ENCODE measurements around the gene HAND2. TPM values are rescaled to one million over a fixed set of nuclear protein-coding genes. Genes with fewer than 3 reads are reported as not detected.

Gene HAND2
- total RNA-seq, 1 donor from 2014 or later, result not detected

DNA sequence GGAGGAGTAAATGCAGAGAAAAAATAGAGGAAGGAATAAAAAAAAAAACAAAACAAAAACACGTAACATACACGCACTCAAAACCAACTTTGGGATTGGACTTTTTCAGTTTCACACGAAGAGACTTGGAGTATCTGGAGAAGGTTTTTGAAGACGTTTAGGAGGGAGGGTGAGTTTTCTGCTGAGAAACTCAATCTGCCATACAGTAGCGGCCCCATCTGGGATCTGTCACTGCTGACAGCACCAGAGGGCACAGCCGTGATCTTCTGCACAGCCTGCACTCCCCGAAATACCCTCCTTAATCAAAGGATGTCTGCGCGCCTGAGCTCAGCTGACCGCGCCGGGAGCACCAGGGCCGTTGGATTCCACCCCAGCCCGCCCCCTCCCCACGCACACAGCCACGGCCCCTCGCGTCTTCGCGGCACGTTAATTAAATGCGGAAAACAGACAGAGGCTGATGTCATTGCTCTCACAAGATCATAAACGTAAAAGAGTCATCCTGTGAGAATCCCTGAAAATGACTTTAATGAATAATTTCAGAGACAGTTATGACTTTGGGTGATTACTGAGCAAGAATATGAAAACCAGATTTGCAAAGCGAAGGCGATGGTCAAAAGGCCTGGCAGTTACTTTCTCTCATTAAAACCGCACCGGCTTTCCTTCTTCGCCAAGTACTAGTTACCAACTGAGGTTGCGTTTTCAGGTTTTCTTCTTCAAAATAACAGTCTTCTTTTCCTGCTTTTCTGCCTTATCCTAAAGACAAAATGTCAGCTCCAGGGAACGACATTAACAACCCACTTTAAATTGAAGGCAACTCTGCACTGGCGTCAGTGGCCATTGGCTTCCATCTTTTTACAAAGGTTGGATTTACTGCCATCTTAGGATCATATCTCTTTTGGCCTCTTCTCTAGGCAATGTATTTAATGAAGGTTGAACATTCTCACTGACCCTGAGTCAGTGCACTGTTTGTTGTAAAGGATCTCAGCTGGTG, 10.6 kb downstream of the HAND2 start:
- DNase-seq, result no peak

DNA sequence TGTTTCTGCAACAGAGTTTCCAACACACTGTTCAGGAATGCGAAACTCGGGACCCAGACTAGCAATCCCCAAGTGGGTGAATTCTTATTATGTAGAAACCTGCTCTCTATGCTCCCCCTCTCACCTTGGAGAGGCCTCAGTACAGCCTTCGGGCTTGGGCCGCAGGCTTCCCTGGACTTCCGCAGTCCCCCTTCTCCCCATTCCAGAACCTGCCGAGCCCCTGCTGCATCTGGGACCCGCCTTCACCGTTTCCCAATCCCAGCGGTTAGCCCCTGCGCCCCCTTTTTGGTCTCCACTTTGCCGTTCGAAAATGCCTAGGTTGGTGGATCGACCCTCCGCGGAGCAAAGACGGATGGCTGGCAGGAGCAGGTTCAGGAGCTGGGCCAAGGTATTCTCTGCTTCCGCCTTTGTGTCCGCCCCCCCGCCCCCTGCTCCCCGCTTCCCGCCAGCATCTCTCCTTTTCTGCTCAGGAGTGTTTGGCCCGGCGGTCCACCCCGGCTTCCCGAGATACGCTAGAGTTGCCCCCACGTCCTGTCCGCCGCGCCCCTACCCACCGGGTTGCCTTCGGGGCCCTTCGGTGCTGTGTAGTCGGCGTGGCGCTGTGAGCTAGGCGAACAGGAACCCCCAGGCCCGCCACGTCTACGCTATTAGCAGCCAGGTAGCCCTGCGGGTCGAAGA, 11.5 kb downstream of the HAND2 start:
- no peak for DNase-seq

DNA sequence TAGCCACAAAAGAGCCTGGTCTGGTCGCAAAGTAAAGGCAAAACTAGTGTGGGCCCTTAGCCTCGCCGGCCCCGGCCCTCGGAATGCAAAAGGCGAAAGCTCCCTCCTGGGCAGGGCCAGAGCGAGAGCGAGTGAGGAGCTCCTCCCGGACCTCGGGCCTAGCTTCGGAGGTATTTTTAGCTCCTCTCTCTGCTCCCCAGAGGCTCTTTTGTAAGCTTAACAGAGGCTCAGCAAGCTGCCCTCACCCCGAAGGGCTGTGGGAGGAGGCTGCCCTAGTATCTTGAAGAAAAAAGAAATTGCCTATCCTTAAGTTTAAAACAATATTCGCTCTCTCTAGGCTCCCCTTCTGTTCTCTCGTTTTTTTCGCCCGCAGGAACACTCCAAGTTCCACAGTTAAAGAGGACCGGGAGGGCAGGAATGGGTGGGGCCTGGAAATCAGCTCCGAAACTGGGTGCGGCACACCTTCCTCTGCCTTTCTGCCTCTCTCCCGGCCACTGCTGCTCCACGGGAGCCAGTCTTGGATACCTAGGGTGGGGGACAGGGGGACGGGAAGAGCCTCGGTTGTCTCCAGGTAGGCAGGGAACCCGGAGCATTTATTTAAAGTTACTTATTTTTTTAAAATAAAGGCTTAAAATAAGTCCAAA, 12.1 kb downstream of the HAND2 start:
- DNase-seq, result no peak

DNA sequence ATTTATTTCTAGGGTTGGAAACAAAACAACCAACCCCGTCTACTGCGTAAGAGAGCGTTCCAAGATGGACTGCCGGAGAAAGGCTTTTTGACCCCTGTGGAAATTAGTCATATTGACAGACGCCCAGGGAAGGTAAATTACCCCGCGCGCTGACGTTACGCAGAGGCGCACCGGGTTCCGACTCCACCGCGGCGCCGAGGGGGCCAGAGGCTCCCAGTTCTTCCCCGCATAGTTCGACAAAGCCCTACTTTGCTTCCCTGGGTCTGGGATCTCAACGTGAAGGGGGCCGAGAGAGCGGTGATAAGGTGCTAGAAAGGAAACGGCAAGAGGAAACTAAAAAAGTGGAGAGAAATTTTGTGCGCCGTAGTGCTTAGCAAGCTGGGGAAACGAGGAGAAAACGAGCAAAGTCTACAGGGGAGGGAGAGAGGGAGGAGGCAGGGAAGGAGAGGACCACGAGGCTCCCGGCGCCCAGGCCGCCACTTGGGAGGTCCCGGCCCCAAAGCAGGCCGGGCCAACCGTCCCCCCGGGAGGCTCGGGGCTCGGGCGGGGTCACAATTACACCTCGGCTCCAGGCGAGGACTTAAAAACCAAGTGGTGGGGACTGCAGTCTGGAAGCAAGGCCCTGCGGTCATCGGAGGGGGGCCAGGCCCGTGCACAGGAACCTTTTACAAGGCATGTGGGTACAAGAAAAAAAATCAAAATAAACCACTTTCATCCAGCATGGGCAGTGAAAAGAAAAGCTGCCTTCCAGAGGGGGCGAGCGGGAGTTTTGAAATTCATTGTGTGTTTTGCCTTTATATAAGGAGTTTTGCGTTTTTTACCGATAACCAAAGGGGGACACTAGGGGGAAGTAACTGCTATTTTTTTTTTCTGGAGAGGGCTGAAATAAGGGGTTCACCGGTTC, 13.2 kb downstream of the HAND2 start:
- DNase-seq, result no peak

DNA sequence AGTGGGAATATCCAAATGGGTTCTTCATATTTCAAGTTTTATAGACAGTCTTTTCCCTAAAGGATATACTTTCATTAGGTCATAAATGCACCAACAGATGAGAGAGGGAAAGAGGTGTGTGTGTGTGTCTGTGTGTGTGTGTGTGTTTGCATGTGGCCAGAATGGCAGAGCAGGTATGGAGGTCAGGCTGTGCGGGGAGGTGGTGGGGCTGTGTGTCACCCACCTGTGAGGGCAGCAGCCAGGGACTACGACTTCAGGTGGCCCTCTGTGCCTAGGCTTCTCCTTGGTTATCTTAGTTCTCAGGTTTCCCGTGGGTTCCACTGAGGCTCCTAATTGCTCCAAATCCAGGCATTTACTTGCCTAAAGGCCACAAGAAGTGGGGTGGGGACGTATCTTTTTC, 14.6 kb downstream of the HAND2 start:
- DNase-seq, result no peak

DNA sequence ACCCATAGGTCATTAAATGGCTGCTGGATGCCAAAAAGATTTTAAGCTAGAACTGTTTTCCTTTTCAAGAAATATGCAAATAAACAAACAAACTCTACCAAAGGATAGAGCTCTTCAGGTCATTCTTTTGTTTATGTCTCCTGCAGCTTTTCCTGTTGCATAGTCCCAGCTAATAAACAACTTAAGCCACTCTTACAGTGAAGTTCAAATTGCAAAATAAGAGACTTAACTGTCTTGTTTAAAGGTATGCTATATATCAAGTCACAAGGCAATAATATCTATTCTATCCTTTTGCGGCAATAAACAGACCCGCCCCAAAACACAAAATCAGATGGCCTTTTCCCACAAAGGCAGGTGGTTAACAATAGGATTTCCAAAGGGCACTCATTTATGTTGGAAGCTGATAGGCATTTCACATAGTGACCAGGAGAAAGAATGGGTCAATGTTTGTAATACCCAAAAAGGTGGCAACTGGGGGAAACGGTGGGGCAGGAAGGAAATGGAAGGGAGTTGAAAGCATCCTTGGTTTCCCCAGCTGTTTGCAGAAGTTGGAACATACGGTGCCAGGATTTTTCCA, 15.3 kb downstream of the HAND2 start:
- DNase-seq, result no peak

DNA sequence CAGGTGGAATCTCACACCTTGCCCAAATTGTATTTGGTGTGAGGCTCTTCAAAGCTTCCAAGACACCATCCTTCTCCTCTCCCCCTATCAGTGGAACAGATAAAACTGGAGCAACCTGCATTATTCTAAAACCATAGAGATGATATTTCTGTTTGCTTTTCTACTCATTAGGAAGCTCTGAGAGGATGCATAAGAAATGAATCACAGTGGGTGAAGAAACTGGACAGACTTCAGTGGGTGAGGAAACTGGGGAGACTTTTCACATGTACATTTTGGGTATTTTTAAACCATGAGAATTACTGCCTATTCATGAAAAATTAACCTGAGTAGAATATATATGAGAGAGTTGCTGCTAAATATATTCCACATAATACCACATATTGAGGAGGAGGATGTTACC, 16.4 kb downstream of the HAND2 start:
- DNase-seq, result no peak

DNA sequence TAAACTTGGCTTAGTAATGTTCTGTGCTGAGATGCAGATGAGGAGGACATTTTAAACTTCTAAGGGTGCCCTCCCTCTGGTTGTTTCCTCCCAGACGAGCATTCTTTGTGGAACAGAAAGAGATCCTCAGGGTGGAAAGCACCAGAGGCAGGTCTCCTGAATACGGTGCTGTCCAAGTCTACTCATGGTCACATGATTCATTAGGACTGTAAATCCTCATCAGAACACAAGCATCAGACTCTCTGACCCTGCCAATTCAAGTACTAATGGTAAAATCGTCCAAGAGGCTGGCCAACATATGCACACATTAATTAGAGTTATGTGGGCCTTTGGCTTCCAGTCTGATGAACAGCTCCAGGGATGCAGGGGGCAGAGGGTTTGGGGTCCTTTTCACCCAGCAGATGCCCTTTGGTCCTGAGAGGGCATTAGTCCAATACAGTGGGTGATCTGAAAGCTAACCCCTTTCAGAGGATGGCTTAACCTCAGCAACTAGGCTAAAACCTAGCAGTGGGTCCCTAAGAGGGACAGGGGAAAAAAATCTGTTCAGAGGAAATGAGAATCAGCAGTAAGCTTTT, 18.2 kb downstream of the HAND2 start:
- DNase-seq, result no peak

DNA sequence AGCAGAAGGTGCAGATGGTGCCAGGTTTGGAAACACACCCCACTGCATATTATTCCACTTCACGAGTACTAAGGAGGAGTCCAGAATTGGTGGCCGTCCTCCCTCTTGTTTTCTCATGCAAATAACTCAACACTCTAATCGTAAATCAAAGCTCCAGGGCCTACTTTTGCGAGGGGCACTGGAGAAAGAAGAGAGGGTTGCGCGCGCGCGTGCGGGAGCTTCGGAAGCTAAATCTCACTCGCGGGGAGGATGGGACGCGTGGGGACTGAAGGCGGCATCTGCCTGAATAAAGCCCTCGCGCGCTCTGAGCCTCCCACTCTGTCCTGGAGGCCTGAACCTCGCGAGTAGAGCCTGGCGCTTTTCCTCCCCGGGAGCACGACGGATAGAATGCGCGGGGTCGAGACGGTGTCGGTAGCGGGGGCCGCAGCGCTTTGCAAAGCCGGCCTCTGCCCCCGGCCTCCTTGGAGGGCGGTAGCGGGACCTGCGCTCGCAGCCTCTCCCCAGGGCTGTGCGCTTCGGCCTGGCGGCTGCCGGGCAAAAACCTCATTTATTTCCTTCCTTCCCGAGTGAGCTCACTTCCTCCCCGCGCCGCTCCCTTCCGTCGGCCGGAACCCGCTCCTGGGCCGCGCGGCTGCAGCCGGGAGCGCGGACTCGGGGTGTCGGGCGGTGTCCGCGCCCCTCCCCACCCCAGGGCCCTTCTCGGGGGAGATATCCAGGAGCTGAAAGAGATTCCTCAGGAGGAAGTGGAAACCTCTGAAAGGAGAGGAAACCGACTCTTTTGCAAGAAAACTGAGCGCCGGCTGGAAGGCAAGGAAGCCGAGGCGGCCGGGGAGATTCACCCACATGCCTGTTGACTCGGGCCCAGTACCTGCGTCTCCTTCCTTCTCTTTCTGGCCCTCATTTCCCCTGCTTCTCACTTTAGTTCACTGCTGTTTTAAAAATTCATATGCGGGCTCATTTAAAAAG, 20.7 kb downstream of the HAND2 start:
- DNase-seq, result no peak

DNA sequence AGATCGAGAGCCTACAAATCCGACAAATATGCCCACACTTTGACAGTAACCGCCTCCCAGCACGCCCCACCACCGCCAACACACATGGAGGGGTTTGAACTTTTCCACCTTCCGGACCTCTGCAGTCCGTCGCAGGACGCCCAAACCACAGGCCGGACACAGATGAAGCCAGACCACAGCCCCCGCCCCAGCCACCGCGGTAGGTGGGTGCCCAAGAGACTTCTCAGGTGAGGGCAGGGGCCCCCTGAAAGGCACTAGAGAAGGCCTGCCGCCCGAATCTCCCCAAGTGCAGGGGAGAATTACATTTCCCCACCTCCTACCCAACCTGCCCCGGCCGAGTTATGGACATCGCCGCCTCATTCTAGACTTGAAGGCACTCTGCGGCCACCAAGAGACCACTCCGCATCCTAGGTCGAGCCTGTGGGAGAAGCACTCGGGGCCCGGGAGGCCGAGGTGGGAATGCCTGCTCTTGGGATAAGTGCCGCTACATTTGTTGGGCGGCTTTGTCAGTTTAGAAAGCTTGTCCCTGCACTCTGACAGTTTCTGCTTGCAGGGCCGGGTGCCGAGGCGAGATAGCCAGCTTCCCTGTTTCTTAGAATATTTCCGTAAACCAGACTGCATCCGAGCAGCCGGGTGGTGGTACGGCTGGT, 21.5 kb downstream of the HAND2 start:
- DNase-seq, result no peak

DNA sequence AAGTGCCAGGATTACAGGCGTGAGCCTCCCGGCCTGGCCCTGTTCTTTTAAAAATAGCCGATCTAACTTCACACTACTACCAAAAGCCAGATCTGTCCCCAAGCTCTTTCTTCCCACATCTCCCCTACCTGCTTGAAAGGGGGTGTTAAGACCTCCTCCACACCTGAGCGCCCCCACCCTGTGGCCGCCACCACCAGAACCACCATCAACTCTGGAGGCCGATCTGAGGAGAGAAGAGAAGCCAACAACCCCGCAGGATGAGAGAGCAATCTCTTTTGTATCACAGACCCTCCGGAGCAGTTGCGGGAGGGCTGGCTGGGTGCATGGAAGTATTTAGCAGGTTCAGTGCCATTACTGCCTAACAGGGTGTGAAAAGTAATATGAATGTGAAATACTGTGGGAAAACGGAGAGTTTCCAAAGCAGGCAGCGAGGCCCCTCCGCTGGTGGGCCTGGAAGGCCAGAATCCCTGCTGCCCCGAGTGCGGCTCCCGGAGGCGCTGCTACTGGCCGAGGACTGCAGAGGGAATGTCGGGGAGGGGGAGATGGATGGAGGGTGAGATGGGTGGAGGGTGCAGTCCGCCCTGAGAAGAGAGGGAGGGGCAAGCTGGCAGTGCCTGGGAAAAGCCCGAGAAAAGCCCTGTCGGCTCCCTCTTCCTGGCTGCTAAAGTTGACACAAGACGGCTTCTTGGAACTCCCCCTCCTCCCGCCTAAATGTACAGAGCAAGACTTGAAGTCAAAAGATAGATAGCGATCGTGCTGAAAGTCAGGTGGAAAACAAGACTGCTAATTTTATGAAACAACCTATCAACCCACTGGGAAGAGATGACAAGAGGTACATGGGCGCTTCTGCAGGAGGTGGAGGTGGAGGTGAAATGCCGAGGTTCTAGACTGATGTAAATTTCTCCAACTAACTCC, 22.3 kb downstream of the HAND2 start:
- no peak for DNase-seq

DNA sequence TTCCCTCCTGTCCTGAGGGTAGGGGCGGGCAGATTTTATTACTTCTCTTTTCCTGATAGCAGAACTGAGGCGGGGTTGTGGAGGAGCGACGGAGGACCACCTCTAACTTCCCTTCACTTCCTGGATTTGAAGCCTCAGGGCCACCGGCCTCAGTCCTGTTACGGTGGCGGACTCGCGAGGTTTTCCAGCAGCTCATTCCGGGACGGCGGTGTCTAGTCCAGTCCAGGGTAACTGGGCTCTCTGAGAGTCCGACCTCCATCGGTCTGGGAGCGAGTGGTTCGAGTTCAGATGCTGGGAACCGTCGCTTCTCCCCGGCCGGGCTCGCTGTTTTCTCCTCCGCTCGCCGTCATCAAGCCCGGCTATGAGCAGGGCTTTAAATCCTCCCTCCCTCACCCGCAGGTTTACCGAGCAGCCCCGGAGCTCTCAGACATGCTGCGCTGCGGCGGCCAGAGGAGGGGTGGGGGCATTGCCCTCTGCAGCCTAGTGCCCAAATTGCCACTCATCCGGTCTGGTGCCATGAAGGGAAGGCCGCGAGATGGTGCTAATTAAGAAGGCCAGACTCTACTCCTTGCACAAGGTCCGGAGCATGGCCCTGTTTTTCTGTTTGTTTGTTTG, 23.3 kb downstream of the HAND2 start:
- DNase-seq, result no peak

DNA sequence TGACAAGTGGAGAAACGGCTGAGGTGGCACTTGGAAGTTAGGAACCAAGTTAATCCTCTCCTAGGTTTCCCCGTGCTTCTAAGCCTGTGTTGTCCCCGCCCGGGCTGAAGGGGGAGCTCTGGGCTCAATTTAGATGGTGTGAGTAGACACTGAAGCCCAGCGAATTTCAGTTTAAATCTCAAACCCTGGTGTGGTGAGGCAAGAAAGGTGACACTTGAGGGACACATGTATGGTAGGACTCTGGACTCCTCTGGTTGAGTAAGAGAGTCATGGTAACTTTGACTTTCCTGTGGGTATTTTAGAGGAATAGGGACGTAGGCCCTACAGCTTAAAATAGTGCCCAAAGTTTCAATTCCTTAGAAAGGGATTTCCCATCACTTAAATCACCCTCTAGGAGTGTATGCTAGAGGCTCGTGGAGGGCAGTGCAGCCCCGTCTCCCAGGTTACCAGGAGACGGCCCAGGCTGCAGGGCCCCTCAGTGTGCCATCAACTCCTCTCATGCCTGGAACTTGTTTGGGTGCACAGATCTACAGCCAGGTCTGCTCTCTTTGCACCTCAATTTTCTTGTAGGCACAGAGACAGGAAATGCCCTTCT, 24.0 kb downstream of the HAND2 start:
- no peak for DNase-seq

DNA sequence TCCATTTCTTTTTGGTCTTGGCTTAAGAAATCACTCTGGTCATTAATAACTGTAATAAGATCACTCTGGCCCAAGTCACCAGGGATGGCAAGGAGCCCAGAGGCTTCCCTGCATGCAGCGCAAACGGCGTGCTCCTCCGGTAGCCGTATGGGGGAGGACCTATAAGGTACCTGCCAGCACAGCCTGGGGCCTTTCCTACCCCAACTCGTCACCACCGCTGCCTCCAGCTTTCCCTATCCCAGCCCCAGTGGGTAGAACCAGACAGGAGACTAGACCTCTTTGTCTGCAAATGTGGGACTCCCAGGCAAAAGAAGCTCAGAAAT, 25.9 kb downstream of the HAND2 start:
- DNase-seq, result no peak

DNA sequence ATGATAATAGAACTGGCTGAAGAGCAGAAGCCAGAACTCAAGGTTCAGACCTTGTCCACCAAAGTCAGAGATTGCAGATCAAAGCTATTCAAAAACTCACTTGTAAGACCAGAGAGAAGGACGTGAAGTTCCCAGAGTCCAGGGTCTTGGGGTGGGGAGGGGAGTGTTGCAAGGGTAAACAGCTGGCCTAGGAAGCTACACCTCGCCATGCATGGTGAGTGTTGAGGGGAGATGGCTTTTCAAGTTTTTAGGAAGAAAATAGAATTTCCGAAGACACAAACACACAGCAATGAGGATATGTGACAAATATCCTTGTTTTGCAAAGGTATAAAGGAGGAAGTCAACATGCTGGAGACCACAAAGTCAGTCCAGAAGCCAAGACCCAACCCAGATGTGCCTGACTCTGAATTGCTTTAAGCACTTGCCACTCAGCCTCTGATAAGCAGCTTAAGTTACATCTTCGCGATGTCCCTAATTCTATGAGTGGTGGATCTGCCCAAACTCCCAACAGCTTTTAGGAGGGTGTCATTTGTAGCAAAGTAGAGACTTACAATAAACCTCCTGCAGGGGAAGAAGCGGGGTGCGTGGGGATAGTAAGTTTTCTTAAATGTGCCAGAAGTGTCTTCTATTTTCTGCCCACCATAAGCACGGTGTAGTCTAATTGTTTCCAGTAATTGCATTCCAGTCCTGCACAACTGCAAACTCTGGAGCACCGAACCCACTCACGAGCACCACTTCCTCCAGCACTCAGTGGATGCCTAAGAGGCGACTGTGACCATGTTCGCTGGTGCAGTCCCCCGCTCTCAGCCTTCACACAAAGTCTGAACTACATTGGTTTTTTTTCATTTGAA, 26.5 kb downstream of the HAND2 start:
- no peak for DNase-seq

DNA sequence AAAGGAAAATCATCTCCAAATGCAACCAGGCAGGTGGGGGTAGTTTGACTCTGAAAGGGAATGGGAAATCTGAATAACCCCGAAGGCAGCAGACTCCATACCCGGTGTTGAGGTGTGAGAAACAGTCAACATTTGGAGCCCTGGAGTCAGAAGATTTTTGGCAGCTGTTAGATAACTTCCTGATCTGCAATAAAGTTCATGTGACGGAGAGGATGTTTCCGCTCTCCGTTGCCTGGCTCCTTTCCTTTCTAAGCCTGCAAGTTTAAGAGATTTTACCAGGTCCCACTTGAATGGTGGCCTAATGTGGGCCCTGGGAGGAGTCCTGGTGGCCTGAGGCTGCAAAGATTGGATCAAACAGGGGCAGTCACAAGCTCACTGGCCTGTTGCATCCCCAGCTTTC, 27.7 kb downstream of the HAND2 start:
- DNase-seq, result no peak
